ENCODE results near the gene NRG2.

GRCh38 chr5:139912158-139912557 is 130.9 kb downstream of the NRG2 start:
- TF ChIP-seq CTCF (IDR thresholded peaks at IDR 0.05; ENCODE audit: insufficient read depth, low read length) (no peak), POLR2AphosphoS5 (IDR thresholded peaks at IDR 0.05; ENCODE audit: low read depth) (no peak)

Data from HL-60 (cell line).